Measurements from ENCODE around the gene DLEC1.
A peak's percentile ranks its signal among the peaks of the same experiment; 100 is the strongest.

Gene DLEC1, protein sequence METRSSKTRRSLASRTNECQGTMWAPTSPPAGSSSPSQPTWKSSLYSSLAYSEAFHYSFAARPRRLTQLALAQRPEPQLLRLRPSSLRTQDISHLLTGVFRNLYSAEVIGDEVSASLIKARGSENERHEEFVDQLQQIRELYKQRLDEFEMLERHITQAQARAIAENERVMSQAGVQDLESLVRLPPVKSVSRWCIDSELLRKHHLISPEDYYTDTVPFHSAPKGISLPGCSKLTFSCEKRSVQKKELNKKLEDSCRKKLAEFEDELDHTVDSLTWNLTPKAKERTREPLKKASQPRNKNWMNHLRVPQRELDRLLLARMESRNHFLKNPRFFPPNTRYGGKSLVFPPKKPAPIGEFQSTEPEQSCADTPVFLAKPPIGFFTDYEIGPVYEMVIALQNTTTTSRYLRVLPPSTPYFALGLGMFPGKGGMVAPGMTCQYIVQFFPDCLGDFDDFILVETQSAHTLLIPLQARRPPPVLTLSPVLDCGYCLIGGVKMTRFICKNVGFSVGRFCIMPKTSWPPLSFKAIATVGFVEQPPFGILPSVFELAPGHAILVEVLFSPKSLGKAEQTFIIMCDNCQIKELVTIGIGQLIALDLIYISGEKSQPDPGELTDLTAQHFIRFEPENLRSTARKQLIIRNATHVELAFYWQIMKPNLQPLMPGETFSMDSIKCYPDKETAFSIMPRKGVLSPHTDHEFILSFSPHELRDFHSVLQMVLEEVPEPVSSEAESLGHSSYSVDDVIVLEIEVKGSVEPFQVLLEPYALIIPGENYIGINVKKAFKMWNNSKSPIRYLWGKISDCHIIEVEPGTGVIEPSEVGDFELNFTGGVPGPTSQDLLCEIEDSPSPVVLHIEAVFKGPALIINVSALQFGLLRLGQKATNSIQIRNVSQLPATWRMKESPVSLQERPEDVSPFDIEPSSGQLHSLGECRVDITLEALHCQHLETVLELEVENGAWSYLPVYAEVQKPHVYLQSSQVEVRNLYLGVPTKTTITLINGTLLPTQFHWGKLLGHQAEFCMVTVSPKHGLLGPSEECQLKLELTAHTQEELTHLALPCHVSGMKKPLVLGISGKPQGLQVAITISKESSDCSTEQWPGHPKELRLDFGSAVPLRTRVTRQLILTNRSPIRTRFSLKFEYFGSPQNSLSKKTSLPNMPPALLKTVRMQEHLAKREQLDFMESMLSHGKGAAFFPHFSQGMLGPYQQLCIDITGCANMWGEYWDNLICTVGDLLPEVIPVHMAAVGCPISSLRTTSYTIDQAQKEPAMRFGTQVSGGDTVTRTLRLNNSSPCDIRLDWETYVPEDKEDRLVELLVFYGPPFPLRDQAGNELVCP (N-terminal part only)

DNA sequence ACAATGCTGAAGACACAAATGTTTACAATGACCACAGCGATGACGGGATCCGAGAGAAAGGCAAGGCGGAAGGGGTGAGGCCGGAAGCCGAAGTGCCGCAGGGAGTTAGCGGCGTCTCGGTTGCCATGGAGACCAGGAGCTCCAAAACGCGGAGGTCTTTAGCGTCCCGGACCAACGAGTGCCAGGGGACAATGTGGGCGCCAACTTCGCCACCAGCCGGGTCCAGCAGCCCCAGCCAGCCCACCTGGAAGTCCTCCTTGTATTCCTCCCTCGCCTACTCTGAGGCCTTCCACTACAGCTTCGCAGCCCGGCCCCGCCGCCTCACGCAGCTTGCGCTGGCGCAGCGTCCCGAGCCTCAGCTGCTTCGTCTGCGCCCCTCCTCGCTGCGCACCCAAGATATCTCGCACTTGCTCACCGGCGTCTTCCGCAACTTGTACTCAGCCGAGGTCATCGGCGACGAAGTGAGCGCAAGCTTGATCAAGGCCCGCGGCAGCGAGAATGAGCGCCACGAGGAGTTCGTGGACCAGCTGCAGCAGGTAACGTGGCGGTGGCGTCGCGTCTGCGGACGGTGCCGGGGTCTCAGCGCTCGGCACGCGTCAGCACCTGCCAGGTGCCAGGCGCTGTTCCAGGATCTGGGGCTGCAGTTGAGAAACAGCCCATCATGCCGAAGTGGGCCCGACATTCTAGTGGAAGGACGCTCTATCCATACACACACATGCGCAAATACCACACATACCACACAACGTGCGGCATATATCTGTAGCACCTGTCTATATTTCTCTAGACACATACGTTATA is at the start of gene DLEC1:
DLEC1 (plus strand) TSS at position 108 of the 798 bp plus-strand sequence; CDS start at position 126, 18 bp downstream.
- Histone ChIP-seq H3K9me3 (ENCODE audit: control insufficient read depth, insufficient read depth, low read length) (no peaks in the 10 kb centered on the region), H3K36me3 (ENCODE audit: insufficient read depth, low read length) (no peaks in the 10 kb centered on the region), H3K4me1 (ENCODE audit: insufficient read depth, low read length) (peaks cover 13% of the 10 kb centered on the region), H3K9ac (ENCODE audit: low read depth, low read length) (peak within 1 kb of the TSS; percentile 44; the same call in 1 of the 2 replicates)

DNA sequence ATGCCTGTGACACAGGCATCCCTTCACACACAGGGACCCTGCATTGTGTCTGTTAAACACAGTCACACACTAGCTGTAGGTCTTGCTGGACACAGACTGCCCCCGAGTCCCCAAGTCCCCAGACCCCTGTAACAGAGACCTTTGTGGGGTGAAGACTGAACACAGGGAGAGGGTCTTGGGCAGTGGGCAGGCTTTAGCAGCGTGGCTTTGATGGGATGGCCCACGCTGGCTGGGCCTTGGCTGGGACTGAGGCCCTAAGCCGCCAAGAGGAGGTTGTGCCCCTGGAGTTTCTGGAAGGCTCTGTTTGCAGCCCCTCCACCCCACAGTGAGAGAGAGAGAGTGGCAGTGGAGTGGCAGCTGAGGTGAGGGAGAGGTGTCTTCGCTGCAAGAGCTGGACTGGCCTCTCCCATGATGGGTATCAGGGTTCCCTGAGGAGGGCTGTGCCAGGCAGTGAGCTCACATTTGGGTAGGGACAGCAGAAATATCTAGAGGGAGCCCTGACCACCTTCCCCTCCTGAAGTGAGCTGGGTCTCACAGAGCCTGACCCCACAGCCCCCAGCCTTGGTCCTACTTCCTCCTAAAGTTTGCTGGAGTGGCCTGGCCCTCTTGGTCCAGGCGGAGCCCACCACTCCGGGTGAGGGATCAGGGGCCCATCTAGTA is 49.1 kb upstream of the DLEC1 start:
- Histone ChIP-seq H3K36me3 (ENCODE audit: insufficient read depth, low read length) (no peaks in the 10 kb centered on the region), H3K4me1 (ENCODE audit: insufficient read depth, low read length) (peaks cover 7% of the 10 kb centered on the region; the same call in 1 of the 2 replicates), H3K9ac (ENCODE audit: low read depth, low read length) (no peak overlapping the region), H3K9me3 (ENCODE audit: control insufficient read depth, insufficient read depth, low read length) (no peaks in the 10 kb centered on the region)

DNA sequence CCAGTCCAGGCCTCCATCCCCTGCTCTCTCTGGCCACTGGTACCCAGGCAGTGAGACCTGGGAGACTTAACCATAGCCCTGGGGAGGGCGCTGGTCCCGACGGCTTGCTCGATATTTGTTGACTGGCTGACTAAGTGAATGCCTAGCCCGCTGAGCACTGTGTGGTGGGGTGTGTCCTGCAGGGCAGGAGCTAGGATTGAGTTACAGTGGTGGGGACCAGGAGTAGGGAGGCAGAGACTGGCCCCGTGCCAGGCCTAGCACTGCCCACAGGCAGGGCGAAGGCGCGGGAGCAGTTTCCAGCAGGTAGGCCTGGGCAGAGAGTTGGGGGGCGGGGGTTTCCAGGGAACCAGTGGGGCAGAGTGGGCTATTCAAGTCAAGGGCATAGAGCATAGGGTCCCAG is 48.5 kb upstream of the DLEC1 start, which contains the start of gene VILL:
VILL (plus strand) TSS at position 260 of the 400 bp plus-strand sequence. CDS start 2,887 bp downstream, outside the sequence.
- Histone ChIP-seq H3K4me1 (ENCODE audit: insufficient read depth, low read length) (peaks cover 7% of the 10 kb centered on the region; the same call in 1 of the 2 replicates), H3K9me3 (ENCODE audit: control insufficient read depth, insufficient read depth, low read length) (no peaks in the 10 kb centered on the region), H3K36me3 (ENCODE audit: insufficient read depth, low read length) (no peaks in the 10 kb centered on the region), H3K9ac (ENCODE audit: low read depth, low read length) (peak within 1 kb of the TSS; percentile 18)

DNA sequence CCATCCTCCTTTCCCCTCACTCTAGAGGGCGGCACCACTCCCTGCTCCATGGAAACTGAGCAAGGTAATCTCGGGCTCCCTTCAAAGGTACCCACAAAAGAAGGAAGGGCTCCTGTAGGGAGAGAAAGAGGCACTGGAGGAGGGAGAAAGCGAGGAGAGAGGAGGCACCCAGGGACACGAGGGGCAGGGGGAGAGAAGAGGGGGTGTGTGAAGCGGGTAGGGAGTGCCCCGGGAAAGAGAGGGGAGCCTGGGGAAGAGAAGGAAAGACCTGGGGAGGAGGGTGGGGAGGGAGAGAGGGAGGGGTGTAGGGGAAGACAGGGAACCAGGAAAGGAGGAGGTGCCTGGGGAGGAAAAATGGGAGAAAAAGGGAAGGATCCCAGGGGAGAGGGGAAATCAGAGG is 47.9 kb upstream of the DLEC1 start:
- Histone ChIP-seq H3K9ac (ENCODE audit: low read depth, low read length) (peak overlapping the region; percentile 18), H3K36me3 (ENCODE audit: insufficient read depth, low read length) (no peaks in the 10 kb centered on the region), H3K4me1 (ENCODE audit: insufficient read depth, low read length) (peaks cover 7% of the 10 kb centered on the region; the same call in 1 of the 2 replicates), H3K9me3 (ENCODE audit: control insufficient read depth, insufficient read depth, low read length) (no peaks in the 10 kb centered on the region)

DNA sequence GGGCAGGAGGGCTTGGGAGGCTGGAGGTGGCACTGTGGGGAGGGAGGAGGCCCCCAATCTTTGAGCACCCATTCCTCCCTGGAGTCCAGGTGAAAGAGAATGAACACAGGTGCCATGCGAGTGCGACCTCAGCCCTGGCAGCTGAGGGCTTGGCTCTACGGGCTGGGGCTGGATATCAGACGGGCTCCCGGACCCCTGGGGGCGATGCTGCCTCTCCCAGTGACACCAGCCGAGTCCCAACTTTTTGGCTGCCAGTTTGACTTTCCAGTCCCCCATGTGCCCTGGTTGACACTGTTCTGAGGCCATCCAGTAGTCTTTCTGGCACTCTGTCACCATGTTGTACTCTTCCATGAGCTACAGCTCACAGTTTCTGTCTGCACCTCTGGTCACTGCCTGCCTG is 47.2 kb upstream of the DLEC1 start:
- no peaks in the 10 kb centered on the region for H3K36me3 ChIP-seq (ENCODE audit: insufficient read depth, low read length)
- no peak overlapping the region for H3K9ac ChIP-seq (ENCODE audit: low read depth, low read length)
- H3K9me3 ChIP-seq (ENCODE audit: control insufficient read depth, insufficient read depth, low read length) = no peaks in the 10 kb centered on the region
- H3K4me1 ChIP-seq (ENCODE audit: insufficient read depth, low read length) = peaks cover 7% of the 10 kb centered on the region; the same call in 1 of the 2 replicates

DNA sequence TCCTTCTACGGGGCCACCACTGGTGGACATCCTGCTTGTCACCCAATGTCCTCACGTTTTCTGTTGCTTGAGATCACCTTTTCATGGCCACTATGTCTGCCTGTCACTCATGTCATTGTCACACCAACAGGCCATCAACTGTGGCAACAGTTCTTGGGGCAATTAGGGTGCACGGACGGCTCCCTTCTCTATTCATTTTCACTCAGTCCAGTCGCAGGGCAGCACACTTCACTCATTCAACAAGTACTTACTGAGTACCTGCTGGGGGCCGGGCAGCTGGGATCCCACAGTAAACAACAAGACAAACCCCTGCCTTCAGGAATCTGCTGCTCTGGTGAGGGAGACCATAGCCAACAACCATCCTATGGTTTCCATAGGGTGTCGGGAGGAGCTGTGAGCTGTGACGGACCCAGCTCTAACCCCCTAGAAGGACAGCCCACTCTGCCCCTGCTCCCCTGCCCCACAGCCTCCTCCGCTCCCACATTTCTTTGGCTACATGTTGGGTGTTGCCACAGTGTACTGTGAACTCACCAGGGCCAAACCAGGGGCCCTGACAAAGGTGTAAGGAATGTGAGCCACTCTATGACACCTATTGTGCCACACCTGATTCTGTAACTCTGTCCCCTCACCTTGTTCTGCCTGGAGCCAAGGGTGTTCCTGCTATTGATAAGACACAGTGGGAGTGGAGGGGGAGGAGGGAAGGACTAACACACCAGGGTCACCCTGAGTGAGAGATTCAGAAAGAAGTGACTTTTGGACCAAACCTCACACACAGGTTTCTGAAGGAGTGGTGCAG is 46.5 kb upstream of the DLEC1 start:
- Histone ChIP-seq H3K9me3 (ENCODE audit: control insufficient read depth, insufficient read depth, low read length) (no peaks in the 10 kb centered on the region), H3K4me1 (ENCODE audit: insufficient read depth, low read length) (peaks cover 7% of the 10 kb centered on the region; the same call in 1 of the 2 replicates), H3K36me3 (ENCODE audit: insufficient read depth, low read length) (no peaks in the 10 kb centered on the region), H3K9ac (ENCODE audit: low read depth, low read length) (no peak overlapping the region)

DNA sequence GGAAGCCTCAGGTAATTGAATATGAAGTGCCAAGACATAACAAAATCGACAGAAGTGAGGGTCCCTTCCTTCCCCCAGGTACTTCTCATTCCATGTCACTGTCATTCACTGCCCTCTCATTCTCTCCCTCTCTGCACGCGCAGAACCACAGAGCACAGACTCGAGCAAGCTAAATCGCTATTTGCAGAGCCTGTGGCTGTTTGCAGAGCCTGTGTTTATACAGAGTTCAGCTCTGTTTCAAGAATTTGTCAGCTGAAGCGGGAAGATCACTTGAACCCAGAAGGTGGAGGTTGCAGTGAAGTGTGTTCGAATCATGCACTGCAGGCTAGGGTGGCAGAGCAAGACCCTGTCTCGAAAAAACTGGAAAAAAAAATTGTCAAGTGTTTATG is 45.9 kb upstream of the DLEC1 start:
- Histone ChIP-seq H3K9me3 (ENCODE audit: control insufficient read depth, insufficient read depth, low read length) (no peaks in the 10 kb centered on the region), H3K4me1 (ENCODE audit: insufficient read depth, low read length) (peaks cover 7% of the 10 kb centered on the region; the same call in 1 of the 2 replicates), H3K9ac (ENCODE audit: low read depth, low read length) (no peak overlapping the region), H3K36me3 (ENCODE audit: insufficient read depth, low read length) (no peaks in the 10 kb centered on the region)

DNA sequence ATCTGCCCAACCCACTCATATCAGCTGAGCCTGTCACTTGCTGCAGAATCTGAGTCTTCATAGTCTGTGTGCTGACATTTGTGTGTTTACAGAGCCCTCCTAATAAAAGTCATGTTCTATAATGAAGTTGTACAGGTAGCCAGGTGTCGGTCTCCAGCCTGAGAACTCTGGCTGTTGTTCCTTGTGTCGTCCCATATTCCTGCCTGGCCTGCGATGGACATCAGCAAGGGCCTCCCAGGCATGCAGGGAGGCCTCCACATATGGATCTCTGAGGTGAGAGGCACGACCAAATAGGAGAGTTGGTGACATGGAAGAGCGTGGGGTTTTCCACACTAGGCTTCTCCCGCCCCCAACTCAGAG is 45.6 kb upstream of the DLEC1 start:
- H3K9me3 ChIP-seq (ENCODE audit: control insufficient read depth, insufficient read depth, low read length) = no peaks in the 10 kb centered on the region
- no peaks in the 10 kb centered on the region for H3K36me3 ChIP-seq (ENCODE audit: insufficient read depth, low read length)
- peaks cover 11% of the 10 kb centered on the region; the same call in 1 of the 2 replicates for H3K4me1 ChIP-seq (ENCODE audit: insufficient read depth, low read length)
- peak overlapping the region; percentile 61; the same call in 1 of the 2 replicates for H3K9ac ChIP-seq (ENCODE audit: low read depth, low read length)

DNA sequence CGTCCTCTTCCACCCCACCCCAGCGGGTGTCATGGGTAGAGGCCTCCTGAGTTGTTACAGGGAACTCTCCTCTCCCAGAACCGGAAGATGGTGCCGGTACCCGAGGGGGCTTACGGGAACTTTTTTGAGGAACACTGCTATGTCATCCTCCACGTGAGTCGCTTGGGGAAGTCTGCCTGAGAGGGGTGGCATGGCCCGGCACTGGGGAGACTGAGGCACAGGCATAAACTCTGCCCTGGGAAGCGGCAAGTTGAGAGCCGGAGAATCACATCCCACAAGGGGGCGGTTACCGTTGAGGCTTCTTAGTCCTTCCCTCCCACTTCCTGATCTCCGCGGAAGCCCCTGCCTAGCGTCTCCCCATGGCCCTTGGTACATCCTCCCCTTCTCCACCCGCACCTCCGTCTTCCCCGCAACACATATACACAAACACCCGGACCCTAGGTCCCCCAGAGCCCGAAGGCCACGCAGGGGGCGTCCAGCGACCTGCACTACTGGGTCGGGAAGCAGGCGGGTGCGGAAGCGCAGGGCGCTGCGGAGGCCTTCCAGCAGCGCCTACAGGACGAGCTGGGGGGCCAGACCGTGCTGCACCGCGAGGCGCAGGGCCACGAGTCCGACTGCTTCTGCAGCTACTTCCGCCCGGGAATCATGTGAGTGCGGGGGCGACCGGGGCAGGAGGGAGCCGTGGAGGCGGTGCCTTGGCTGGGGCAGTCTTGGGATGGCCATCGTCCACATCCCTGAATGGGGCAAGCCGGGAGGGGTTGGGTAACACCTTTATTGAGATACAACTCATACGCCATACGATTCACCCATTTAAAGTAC is 45.0 kb upstream of the DLEC1 start:
- Histone ChIP-seq H3K9ac (ENCODE audit: low read depth, low read length) (peak overlapping the region; percentile 61), H3K36me3 (ENCODE audit: insufficient read depth, low read length) (no peaks in the 10 kb centered on the region), H3K9me3 (ENCODE audit: control insufficient read depth, insufficient read depth, low read length) (no peaks in the 10 kb centered on the region), H3K4me1 (ENCODE audit: insufficient read depth, low read length) (peaks cover 11% of the 10 kb centered on the region; the same call in 1 of the 2 replicates)

DNA sequence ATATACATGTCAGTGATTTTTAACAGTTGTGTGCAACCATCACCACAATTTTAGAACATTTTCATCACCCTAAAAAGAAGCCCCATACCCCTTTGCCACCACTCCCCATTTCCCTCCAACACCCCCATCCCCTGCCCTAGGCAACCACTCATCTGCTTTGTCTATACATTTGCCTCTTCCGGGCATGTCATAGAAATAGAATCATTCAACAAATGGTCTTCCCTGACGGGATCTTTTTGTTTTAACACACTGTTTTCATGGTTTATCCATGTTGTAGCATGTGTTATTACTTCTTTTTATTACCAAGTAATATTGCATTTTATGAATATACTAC is 44.4 kb upstream of the DLEC1 start:
- H3K36me3 ChIP-seq (ENCODE audit: insufficient read depth, low read length) = no peaks in the 10 kb centered on the region
- H3K9ac ChIP-seq (ENCODE audit: low read depth, low read length) = peak overlapping the region; percentile 61; the same call in 1 of the 2 replicates
- no peaks in the 10 kb centered on the region for H3K9me3 ChIP-seq (ENCODE audit: control insufficient read depth, insufficient read depth, low read length)
- peaks cover 11% of the 10 kb centered on the region; the same call in 1 of the 2 replicates for H3K4me1 ChIP-seq (ENCODE audit: insufficient read depth, low read length)

DNA sequence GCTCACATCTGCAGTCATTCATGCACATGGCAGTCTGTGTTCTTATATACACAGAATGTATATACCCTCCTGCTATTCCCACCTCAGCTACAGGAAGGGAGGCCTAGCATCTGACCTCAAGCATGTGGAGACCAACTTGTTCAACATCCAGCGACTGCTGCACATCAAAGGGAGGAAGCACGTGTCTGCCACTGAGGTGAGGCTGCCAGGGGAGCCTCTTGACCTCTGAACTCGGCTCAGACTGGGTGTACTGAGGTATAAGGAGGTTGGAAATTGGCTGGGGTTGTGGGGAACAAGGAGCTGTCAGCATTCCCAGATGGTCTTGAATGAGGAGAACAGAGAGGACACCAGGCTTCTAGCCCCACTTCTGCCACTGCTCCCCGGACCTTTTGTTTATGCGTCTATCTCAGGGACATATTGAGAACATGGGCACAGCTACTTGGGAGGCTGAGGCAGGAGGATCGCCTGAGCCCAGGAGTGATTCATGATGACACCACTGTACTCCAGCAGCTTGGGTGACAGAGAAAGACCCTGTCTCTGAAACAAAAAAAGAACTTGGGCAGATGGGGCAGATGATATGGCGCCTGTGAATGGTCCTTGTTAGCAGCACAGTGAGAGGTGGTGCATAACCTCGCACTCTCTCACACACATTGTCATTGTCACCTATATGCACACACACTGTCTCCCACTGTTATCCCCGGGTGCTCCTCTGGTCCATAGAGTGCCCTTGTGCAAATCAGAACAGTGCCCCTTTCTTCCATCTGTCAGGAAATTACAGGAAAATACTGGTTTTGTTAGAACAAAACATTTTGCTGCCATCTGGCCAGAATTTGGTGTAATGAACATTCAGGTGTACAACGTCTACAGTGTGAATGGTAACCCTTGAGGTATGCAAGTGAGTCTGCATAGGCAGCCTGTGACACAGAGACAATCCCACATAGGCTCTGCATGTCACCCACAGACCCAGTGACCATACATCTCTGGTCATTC is 43.1 kb upstream of the DLEC1 start:
- H3K9me3 ChIP-seq (ENCODE audit: control insufficient read depth, insufficient read depth, low read length) = no peaks in the 10 kb centered on the region
- H3K36me3 ChIP-seq (ENCODE audit: insufficient read depth, low read length) = no peaks in the 10 kb centered on the region
- H3K9ac ChIP-seq (ENCODE audit: low read depth, low read length) = no peak overlapping the region
- peaks cover 11% of the 10 kb centered on the region; the same call in 1 of the 2 replicates for H3K4me1 ChIP-seq (ENCODE audit: insufficient read depth, low read length)
